RWPE2 (cell line): ENCODE results near the gene RASGRF1.

ENCODE experiments used
- ATAC-seq: fragments of 200-7000 bp; cut with Tn5 transposase; 3 replicates; pipeline ENCODE4 v1.9.1; 2021; ENCODE audit warnings: low read depth
- DNase-seq: peaks from one replicate; pipeline ENCODE4 v3.0.0-alpha.2; 2020; ENCODE audit warnings: low spot score
- H3K27ac ChIP-seq: fragments of 450-650 bp; 2 replicates; pipeline ENCODE4 v1.5.1; 2017; ENCODE audit warnings: mild to moderate bottlenecking; ENCODE audit not compliant: poor library complexity, severe bottlenecking
- H3K27me3 ChIP-seq: fragments of 250-450 bp; sonication (Bioruptor Pico); 2 replicates; pipeline ENCODE4 v1.5.1; 2021; ENCODE audit warnings: mild to moderate bottlenecking, moderate library complexity; ENCODE audit not compliant: insufficient read depth, poor library complexity, severe bottlenecking
- H3K36me3 ChIP-seq: fragments of 250-450 bp; sonication (Bioruptor Pico); 2 replicates; pipeline ENCODE4 v1.5.1; 2020; ENCODE audit warnings: low read depth, mild to moderate bottlenecking, moderate library complexity
- H3K4me1 ChIP-seq: fragments of 250-450 bp; sonication (Bioruptor Pico); 2 replicates; pipeline ENCODE4 v1.5.1; 2021; ENCODE audit warnings: mild to moderate bottlenecking, moderate library complexity; ENCODE audit not compliant: insufficient read depth, poor library complexity, severe bottlenecking
- H3K4me3 ChIP-seq: fragments of 250-450 bp; sonication (Bioruptor Pico); 2 replicates; pipeline ENCODE4 v1.5.1; 2021; ENCODE audit warnings: mild to moderate bottlenecking, moderate library complexity; ENCODE audit not compliant: severe bottlenecking
- H3K9me3 ChIP-seq: fragments of 250-450 bp; sonication (Bioruptor Pico); 2 replicates; pipeline ENCODE4 v1.5.1; 2021; ENCODE audit warnings: mild to moderate bottlenecking, moderate library complexity; ENCODE audit not compliant: severe bottlenecking
- CTCF ChIP-seq: fragments of 450-650 bp; IDR thresholded peaks from one replicate; pipeline ENCODE4 v1.5.1; 2017; ENCODE audit warnings: mild to moderate bottlenecking, moderate library complexity; ENCODE audit not compliant: poor library complexity, severe bottlenecking

Gene RASGRF1

DNA sequence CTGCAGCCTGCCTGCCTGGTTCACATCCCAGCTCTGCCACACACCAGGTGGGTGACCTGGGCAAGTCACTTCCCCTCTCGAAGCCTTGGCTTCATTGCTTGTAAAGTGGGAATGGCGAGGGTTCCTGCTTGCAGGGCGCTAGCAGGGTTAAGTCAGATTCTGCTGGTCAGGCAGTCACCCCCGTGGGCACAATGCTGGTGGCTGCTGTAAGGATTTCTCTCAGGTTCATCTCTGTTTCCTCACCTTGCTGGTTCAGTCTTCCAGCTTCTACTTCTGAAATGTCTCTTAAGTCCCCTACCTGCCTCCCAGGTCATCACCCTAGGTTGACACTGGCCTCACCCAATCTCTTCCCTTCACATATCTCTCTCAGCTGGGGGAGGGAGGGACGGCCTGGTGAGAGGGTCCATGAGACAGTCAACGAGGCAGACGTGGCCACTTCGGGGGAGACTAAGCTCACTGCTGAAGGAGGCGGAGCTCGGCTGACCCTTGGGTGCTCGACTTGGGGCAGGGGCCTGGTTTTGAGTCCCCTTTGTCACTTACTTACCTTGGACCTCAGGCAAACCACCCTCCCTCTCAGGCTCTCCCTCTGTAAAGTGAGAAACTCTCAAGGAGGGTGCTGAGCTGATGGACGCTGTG, 157.3 kb downstream of the RASGRF1 start:
- Histone ChIP-seq H3K4me1 (peaks cover 13% of the 10 kb centered on the region), H3K36me3 (0 out of 2 replicates have a peak, but pooled peaks cover 4% of the 10 kb centered on the region), H3K27me3 (no peaks in the 10 kb centered on the region), H3K27ac (no peak overlapping the region), H3K9me3 (no peaks in the 10 kb centered on the region), H3K4me3 (no peak overlapping the region)
- DNase-seq: no peak
- ATAC-seq: no peak
- no peak for TF ChIP-seq CTCF

- Histone ChIP-seq H3K9me3 (no peaks in the 10 kb centered on the region), H3K27ac (no peak overlapping the region), H3K4me1 (peaks cover 13% of the 10 kb centered on the region), H3K4me3 (no peak overlapping the region), H3K36me3 (0 out of 2 replicates have a peak, but pooled peaks cover 4% of the 10 kb centered on the region), H3K27me3 (no peaks in the 10 kb centered on the region)
- ATAC-seq (no peak), DNase-seq (no peak)
- TF ChIP-seq CTCF: no peak
Observed at GRCh38 chr15:78932258-78932808, 158.2 kb downstream of the RASGRF1 start.

- ATAC-seq (no peak), DNase-seq (no peak)
- Histone ChIP-seq H3K4me1 (peaks cover 13% of the 10 kb centered on the region), H3K27me3 (no peaks in the 10 kb centered on the region), H3K4me3 (no peak overlapping the region), H3K27ac (peak overlapping the region; percentile 63), H3K9me3 (no peaks in the 10 kb centered on the region), H3K36me3 (0 out of 2 replicates have a peak, but pooled peaks cover 4% of the 10 kb centered on the region)
- TF ChIP-seq CTCF: no peak
Observed at GRCh38 chr15:78931439-78932257, 158.9 kb downstream of the RASGRF1 start.

DNA sequence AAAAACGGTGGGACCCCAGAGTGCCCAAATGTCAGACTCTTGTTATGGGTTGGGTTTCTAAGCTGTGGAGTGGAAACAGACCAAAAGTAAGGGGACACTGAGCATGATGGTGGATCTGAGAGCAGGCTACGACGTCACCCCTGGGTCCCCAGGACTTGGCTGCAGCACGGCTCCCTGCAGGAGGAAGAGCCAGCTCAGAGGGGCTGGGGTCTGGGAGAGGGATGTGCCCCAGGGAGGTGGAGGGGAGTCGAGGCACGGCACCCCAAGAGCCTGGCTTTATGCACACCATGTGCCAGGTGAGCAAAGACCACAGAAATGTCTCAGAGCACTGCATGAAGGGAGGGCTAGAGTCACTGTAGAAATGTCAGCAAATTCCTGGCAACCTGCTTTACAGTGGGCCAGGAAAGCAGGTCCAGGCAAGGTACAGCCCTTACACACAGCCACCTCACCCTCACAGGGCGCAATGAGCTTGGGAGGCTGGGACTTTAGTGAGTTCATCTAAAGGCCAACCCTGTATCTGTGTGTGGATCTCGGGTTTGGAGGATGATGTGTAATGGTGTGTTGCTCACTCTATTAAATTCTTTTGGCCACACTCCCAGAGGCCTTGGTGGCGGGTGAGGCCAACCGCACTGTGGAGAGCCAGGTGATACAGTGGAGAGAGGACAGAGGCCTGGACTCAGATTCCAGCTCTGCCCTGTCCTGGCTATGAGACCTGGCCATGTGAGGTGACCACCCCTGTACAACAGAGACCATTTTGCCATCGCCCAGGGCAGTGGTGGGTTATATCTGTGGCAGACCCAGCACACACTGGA, 159.8 kb downstream of the RASGRF1 start:
- DNase-seq (peak; percentile 98), ATAC-seq (peak; percentile 96)
- Histone ChIP-seq H3K4me1 (peaks cover 13% of the 10 kb centered on the region), H3K9me3 (no peaks in the 10 kb centered on the region), H3K4me3 (no peak overlapping the region), H3K27ac (peak overlapping the region; percentile 63), H3K36me3 (0 out of 2 replicates have a peak, but pooled peaks cover 4% of the 10 kb centered on the region), H3K27me3 (no peaks in the 10 kb centered on the region)
- TF ChIP-seq CTCF: no peak
